ENCODE measurements around the gene DIP2C.

The DIP2C gene

GRCh38 chr10:627032-627992, 62.2 kb downstream of the DIP2C start:
- DNase-seq (ENCODE audit: low read depth): no peak

- no peak for DNase-seq (ENCODE audit: low read depth)
Measured at GRCh38 chr10:625751-626711, 63.4 kb downstream of the DIP2C start.

GRCh38 chr10:625333-625696, 64.2 kb downstream of the DIP2C start:
- DNase-seq (ENCODE audit: low read depth): no peak

- no peak for DNase-seq (ENCODE audit: low read depth)
Measured at GRCh38 chr10:624605-625332, 64.7 kb downstream of the DIP2C start.

- no peak for DNase-seq (ENCODE audit: low read depth)
Measured at GRCh38 chr10:624312-624604, 65.2 kb downstream of the DIP2C start.

GRCh38 chr10:623477-624311, 65.8 kb downstream of the DIP2C start:
- no peak for DNase-seq (ENCODE audit: low read depth)

- DNase-seq (ENCODE audit: low read depth): no peak
Measured at GRCh38 chr10:623014-623413, 66.5 kb downstream of the DIP2C start.

- DNase-seq (ENCODE audit: low read depth): no peak
Measured at GRCh38 chr10:621981-622740, 67.3 kb downstream of the DIP2C start.

GRCh38 chr10:621513-621912, 68.0 kb downstream of the DIP2C start:
- no peak for DNase-seq (ENCODE audit: low read depth)

- DNase-seq (ENCODE audit: low read depth): no peak
Measured at GRCh38 chr10:620971-621370, 68.5 kb downstream of the DIP2C start.

- DNase-seq (ENCODE audit: low read depth): no peak
Measured at GRCh38 chr10:620417-620816, 69.1 kb downstream of the DIP2C start.

- DNase-seq (ENCODE audit: low read depth): no peak
Measured at GRCh38 chr10:619710-620109, 69.8 kb downstream of the DIP2C start.

GRCh38 chr10:618229-618989, 71.1 kb downstream of the DIP2C start:
- DNase-seq (ENCODE audit: low read depth): no peak

GRCh38 chr10:617471-617870, 72.0 kb downstream of the DIP2C start:
- no peak for DNase-seq (ENCODE audit: low read depth)

- DNase-seq (ENCODE audit: low read depth): no peak
Measured at GRCh38 chr10:615583-616152, 73.8 kb downstream of the DIP2C start.

- DNase-seq (ENCODE audit: low read depth): no peak
Measured at GRCh38 chr10:614790-615582, 74.5 kb downstream of the DIP2C start.

- DNase-seq (ENCODE audit: low read depth): no peak
Measured at GRCh38 chr10:614139-614711, 75.2 kb downstream of the DIP2C start.

All from HS-27A (cell line).